DOHH2 (cell line): ENCODE measurements around the gene HP.

Experiments used
- H3F3A ChIP-seq: fragments of 200-600 bp; sonication (generic), shearing (Covaris generic); 2 replicates; pipeline ENCODE4 v1.6.0; 2016; ENCODE audit warnings: antibody characterized with exemption, mild to moderate bottlenecking; ENCODE audit not compliant: control insufficient read depth, insufficient read depth
- H3K27ac ChIP-seq: fragments of 200-600 bp; sonication (generic); 2 replicates; pipeline ENCODE4 v1.5.1; 2014; ENCODE audit warnings: low read depth, mild to moderate bottlenecking, low read length, moderate library complexity
- H3K27me3 ChIP-seq: fragments of 200-600 bp; sonication (generic); 2 replicates; pipeline ENCODE4 v1.6.1; 2014; ENCODE audit warnings: mild to moderate bottlenecking, low read length, mixed read lengths; ENCODE audit not compliant: control insufficient read depth
- H3K36me3 ChIP-seq: fragments of 200-600 bp; sonication (generic); 2 replicates; pipeline ENCODE4 v1.6.1; 2014; ENCODE audit warnings: mild to moderate bottlenecking, low read length, moderate library complexity, mixed read lengths; ENCODE audit not compliant: control insufficient read depth
- H3K4me1 ChIP-seq: fragments of 200-600 bp; sonication (generic); 2 replicates; pipeline ENCODE4 v1.6.1; 2014; ENCODE audit warnings: mild to moderate bottlenecking, low read length, mixed read lengths; ENCODE audit not compliant: control insufficient read depth
- H3K4me2 ChIP-seq: fragments of 200-600 bp; sonication (generic); 2 replicates; pipeline ENCODE4 v1.6.0; 2014; ENCODE audit warnings: mild to moderate bottlenecking, low read length, moderate library complexity
- H3K4me3 ChIP-seq: fragments of 200-600 bp; sonication (generic); 2 replicates; pipeline ENCODE4 v1.5.1; 2014; ENCODE audit warnings: mild to moderate bottlenecking, low read length, mixed read lengths
- H3K79me2 ChIP-seq: fragments of 200-600 bp; sonication (generic); 2 replicates; pipeline ENCODE4 v1.6.1; 2014; ENCODE audit warnings: mild to moderate bottlenecking, low read length, mixed read lengths; ENCODE audit not compliant: control insufficient read depth
- H3K9me2 ChIP-seq: fragments of 200-600 bp; sonication (generic); replicated peaks from 2 replicates; pipeline ENCODE4 v1.6.1; 2014; ENCODE audit warnings: mild to moderate bottlenecking, low read length, mixed read lengths; ENCODE audit not compliant: control insufficient read depth
- H3K9me3 ChIP-seq: fragments of 200-600 bp; sonication (generic); 2 replicates; pipeline ENCODE4 v1.6.1; 2014; ENCODE audit warnings: antibody characterized with exemption, low read length, mixed read lengths; ENCODE audit not compliant: control insufficient read depth, insufficient read depth
- H4K20me1 ChIP-seq: fragments of 200-600 bp; sonication (generic); 2 replicates; pipeline ENCODE4 v1.6.0; 2014; ENCODE audit warnings: low read depth, mild to moderate bottlenecking, antibody characterized with exemption, low read length, moderate library complexity; ENCODE audit not compliant: control insufficient read depth, insufficient read depth
- CTCF ChIP-seq: fragments of 200-600 bp; sonication (generic); IDR thresholded peaks from one replicate; pipeline ENCODE4 v1.5.1; 2014; ENCODE audit warnings: antibody characterized with exemption, mild to moderate bottlenecking, low read depth, low read length; ENCODE audit not compliant: poor library complexity, severe bottlenecking
- EZH2phosphoT487 ChIP-seq: fragments of 200-600 bp; sonication (generic); IDR thresholded peaks from 2 replicates; pipeline ENCODE4 v1.6.1; 2017; ENCODE audit warnings: borderline replicate concordance, mild to moderate bottlenecking, antibody characterized with exemption, low read length, moderate library complexity, mixed read lengths

Gene HP

DNA sequence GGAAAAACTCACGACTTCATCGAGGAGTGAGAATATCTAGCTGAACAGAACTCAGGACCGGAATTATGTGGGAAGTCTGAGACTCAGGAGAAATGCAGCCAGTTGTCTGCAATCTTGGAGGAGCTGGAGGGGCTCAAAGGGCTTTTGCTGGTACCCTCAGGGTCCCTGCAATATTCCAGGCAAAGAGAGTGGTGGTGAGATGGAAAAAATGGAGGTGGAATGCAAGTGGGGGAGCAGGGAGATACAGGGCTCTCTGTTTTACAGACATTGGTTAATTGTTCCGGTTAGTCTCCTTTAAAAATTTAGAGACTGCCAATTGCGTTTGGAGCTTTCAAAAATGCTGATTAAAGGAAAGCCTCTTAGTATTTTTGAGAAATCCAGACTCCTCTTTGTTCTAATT is 18.2 kb upstream of the HP start:
- H3K27ac ChIP-seq = no peak overlapping the region
- no peaks in the 10 kb centered on the region for H4K20me1 ChIP-seq
- H3K9me3 ChIP-seq = no peaks in the 10 kb centered on the region
- H3K27me3 ChIP-seq = no peaks in the 10 kb centered on the region; the same call in 1 of the 2 replicates
- TF ChIP-seq CTCF (no peak), EZH2phosphoT487 (no peak)
- H3K79me2 ChIP-seq = no peaks in the 10 kb centered on the region
- H3F3A ChIP-seq = no peaks in the 10 kb centered on the region
- no peak overlapping the region for H3K4me3 ChIP-seq
- H3K4me1 ChIP-seq = no peaks in the 10 kb centered on the region
- H3K36me3 ChIP-seq = no peaks in the 10 kb centered on the region
- H3K4me2 ChIP-seq = no peak overlapping the region
- H3K9me2 ChIP-seq = no peaks in the 10 kb centered on the region

- Histone ChIP-seq H3K79me2 (no peaks in the 10 kb centered on the region), H3F3A (no peaks in the 10 kb centered on the region), H4K20me1 (no peaks in the 10 kb centered on the region), H3K9me2 (no peaks in the 10 kb centered on the region), H3K9me3 (no peaks in the 10 kb centered on the region), H3K4me1 (no peaks in the 10 kb centered on the region), H3K36me3 (no peaks in the 10 kb centered on the region), H3K27ac (no peak overlapping the region), H3K27me3 (no peaks in the 10 kb centered on the region), H3K4me2 (no peak overlapping the region), H3K4me3 (no peak overlapping the region)
- no peak for TF ChIP-seq CTCF
- no peak for TF ChIP-seq EZH2phosphoT487
Measured at GRCh38 chr16:72042157-72042660, 12.1 kb upstream of the HP start.

- Histone ChIP-seq H3K4me3 (no peak overlapping the region), H3F3A (no peaks in the 10 kb centered on the region), H3K27me3 (no peaks in the 10 kb centered on the region), H3K79me2 (no peaks in the 10 kb centered on the region), H3K9me3 (no peaks in the 10 kb centered on the region), H3K36me3 (no peaks in the 10 kb centered on the region), H3K9me2 (no peaks in the 10 kb centered on the region), H3K4me2 (no peak overlapping the region), H4K20me1 (no peaks in the 10 kb centered on the region), H3K27ac (no peak overlapping the region), H3K4me1 (no peaks in the 10 kb centered on the region)
- TF ChIP-seq CTCF (no peak), EZH2phosphoT487 (no peak)
Measured at GRCh38 chr16:72043058-72043457, 11.2 kb upstream of the HP start.

DNA sequence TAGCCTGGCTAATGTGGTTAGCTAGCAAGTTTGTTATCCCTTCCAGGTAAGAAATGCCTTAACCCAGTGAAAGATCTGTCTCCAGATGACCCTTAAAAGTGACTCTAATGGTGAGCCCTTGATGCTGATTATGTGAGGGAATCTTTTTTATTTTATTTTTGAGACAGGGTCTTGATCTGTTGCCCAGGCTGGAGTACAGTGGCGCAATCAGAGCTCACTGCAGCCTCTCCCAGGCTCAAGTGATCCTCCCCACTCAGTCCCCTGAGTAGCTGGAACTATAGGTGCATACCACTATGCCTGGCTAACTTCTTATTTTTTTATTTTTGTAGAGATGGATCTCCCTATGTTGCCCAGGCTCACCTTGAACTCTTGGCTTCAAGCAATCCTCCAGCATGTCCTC is 10.8 kb upstream of the HP start:
- no peaks in the 10 kb centered on the region for H3K27me3 ChIP-seq
- H3K4me2 ChIP-seq = no peak overlapping the region
- H4K20me1 ChIP-seq = no peaks in the 10 kb centered on the region
- H3K9me3 ChIP-seq = no peaks in the 10 kb centered on the region
- no peaks in the 10 kb centered on the region for H3K4me1 ChIP-seq
- no peaks in the 10 kb centered on the region for H3K79me2 ChIP-seq
- H3F3A ChIP-seq = no peaks in the 10 kb centered on the region
- H3K4me3 ChIP-seq = no peak overlapping the region
- no peaks in the 10 kb centered on the region for H3K9me2 ChIP-seq
- H3K27ac ChIP-seq = no peak overlapping the region
- TF ChIP-seq EZH2phosphoT487 = no peak
- TF ChIP-seq CTCF = no peak
- H3K36me3 ChIP-seq = no peaks in the 10 kb centered on the region
